H1 (cell line): ENCODE measurements around the gene WDFY1. TPM values are rescaled to one million over a fixed set of nuclear protein-coding genes. Genes with fewer than 3 reads are reported as not detected.
A peak's percentile ranks its signal among the peaks of the same experiment; 100 is the strongest.

Experiments used
- ASH2L ChIP-seq: fragments of 200-600, 300-600 bp; sonication (generic); IDR thresholded peaks from one replicate; pipeline ENCODE4 v1.7.1; 2017; ENCODE audit warnings: low read length
- TBP ChIP-seq: IDR thresholded peaks from 2 replicates; pipeline ENCODE4 v1.6.1; 2011; ENCODE audit warnings: low read depth, low read length, improper control_type of control experiment
- polyA plus RNA-seq, 7 experiments: library from polyadenylated mRNA; depleted of rRNA in 3 of 7; stranded (reverse) in 5 of 7; unstranded in 2 of 7; fragments of >200 nt in 5 of 7; fragments of 200-250 nt in 2 of 7; gene quantifications; 1 replicate in 5 of 7; 2 replicates in 1 of 7; 4 replicates in 1 of 7; pipeline versions ENCODE4 v1.2.1 to v1.2.3, GENCODE V29; 2011 to 2013; ENCODE audit warnings: missing spikeins in 2 of 7, mixed read lengths in 2 of 7
- total RNA-seq: library from RNA; stranded (reverse); fragmentation: NEBNext Ultra II Directional; extraction: Animal tissue kit (Norgen Biotek cat#: 25700); gene quantifications from 2 replicates; pipeline ENCODE4 v1.2.1, GENCODE V29; 2021

The WDFY1 gene
- total and polyA plus RNA-seq, 2 of the 8 experiments (the other 6 are each of a cell fraction or from before 2014, with no cell fraction given), result 68.4 to 94.7 TPM

DNA sequence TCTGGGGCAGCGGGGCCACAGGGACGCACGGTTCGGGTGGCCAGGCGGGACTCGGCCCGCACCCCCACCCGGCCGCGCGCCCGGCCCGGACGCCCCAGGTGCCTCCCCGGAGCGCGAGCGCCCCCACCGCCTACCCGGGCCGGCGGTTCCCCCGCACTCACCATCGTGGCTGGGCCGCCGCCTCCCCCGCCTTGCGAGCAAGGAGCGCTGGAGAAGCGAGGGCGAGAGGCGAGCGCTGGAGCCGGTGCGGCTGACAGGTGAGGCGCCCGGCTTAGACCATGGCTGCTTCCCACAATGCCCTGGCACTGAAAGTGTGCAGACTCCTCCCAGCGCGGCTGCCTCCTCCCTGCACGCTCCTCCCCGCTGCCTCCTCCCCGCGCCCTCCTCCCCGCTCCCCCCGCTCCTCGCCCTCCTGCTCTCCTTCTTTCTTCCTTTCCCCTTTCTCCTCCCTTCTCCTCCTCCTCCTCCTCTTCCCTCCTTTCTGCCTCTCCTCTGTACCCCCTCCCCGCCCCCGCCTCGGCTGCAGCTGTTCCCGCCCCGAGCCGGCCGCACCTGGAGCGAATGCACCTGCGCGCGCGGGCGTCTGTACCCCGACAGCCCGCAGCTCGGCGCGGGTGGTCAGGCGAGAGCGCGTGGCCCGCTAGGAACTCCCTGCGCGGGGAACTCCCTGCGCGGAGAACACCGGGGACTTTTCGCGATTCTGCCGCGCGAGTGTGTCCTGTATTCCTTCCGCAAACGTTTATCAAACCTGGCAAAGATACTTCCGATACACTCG is 107.7 kb downstream of the WDFY1 start, which contains the start of gene AP1S3 (continued):
- TF ChIP-seq TBP (no peak), ASH2L (peak; percentile 100)
- TF ChIP-seq, all 59 proteins: peak for 15
